Cardiac muscle cell (in vitro differentiated cells and primary cell): Measurements from ENCODE around the gene ABCG8. TPM values are rescaled to one million over a fixed set of nuclear protein-coding genes. Genes with fewer than 3 reads are reported as not detected.

Experiments
- DNase-seq, 2 donors: peaks; one replicate each; pipeline versions ENCODE4 v3.0.0 to v3.0.0-alpha.2; 2010 to 2017; ENCODE audit warnings: low read depth in 1 of 2, low spot score in 1 of 2
- H3K27ac ChIP-seq: fragments of 200-600 bp; sonication (generic); 2 replicates; pipeline ENCODE4 v1.5.1; 2016
- H3K27me3 ChIP-seq: fragments of 200-600 bp; sonication (generic); 2 replicates; pipeline ENCODE4 v1.6.0; 2016; ENCODE audit warnings: control low read depth
- H3K36me3 ChIP-seq: fragments of 200-600 bp; sonication (generic); 2 replicates; pipeline ENCODE4 v1.5.1; 2016; ENCODE audit warnings: control low read depth
- H3K4me1 ChIP-seq: fragments of 200-600 bp; sonication (generic); 2 replicates; pipeline ENCODE4 v1.8.1; 2017; ENCODE audit warnings: low read depth, mild to moderate bottlenecking, mixed run types
- H3K4me3 ChIP-seq: fragments of 200-600 bp; sonication (generic); 2 replicates; pipeline ENCODE4 v1.5.1; 2016; ENCODE audit warnings: mild to moderate bottlenecking
- H3K9me3 ChIP-seq: fragments of 200-600 bp; sonication (generic); 2 replicates; pipeline ENCODE4 v1.5.1; 2017; ENCODE audit warnings: low read depth, mild to moderate bottlenecking, control low read depth
- CTCF ChIP-seq: IDR thresholded peaks from 2 replicates; pipeline ENCODE4 v1.5.1; 2012; ENCODE audit warnings: low read depth, mild to moderate bottlenecking, low read length
- polyA plus RNA-seq: library from polyadenylated mRNA; unstranded; fragments of >200 nt; fragmentation: Nextera tagmentation; extraction: Ambion mirVana; gene quantifications from 2 replicates; pipeline ENCODE4 v1.2.1, GENCODE V29; 2016
- total RNA-seq: library from RNA; depleted of rRNA; stranded (reverse); fragments of >200 nt; gene quantifications from 2 replicates; pipeline ENCODE4 v1.2.3, GENCODE V29; 2016

The ABCG8 gene
- total and polyA plus RNA-seq, 2 experiments from 2014 or later, result 0.04 TPM; not detected in 1

GRCh38 chr2:43927442-43927841 is 88.7 kb downstream of the ABCG8 start:
- no peaks in the 10 kb centered on the region for H3K27me3 ChIP-seq

GRCh38 chr2:43931293-43931692 is 92.5 kb downstream of the ABCG8 start:
- H3K27ac ChIP-seq, result no peak overlapping the region
- H3K4me3 ChIP-seq, result no peak overlapping the region
- H3K27me3 ChIP-seq, result no peaks in the 10 kb centered on the region
- no peak for TF ChIP-seq CTCF
- no peak for DNase-seq
- H3K9me3 ChIP-seq, result no peaks in the 10 kb centered on the region
- H3K36me3 ChIP-seq, result peaks cover 28% of the 10 kb centered on the region
- H3K4me1 ChIP-seq, result no peaks in the 10 kb centered on the region

More at GRCh38 chr2:43927442-43927841, 88.7 kb downstream of the ABCG8 start:
- no peak overlapping the region for H3K4me3 ChIP-seq
- no peak for DNase-seq
- H3K4me1 ChIP-seq, result no peaks in the 10 kb centered on the region
- H3K27ac ChIP-seq, result no peak overlapping the region
- no peak for TF ChIP-seq CTCF
- H3K9me3 ChIP-seq, result no peaks in the 10 kb centered on the region
- H3K36me3 ChIP-seq, result peaks cover 37% of the 10 kb centered on the region

Other genes starting within 250 kb of the ABCG8 start
- gene THADA, start 242.9 kb upstream of the ABCG8 start, total RNA-seq, result 9.3 and 11.9 TPM in 2 replicates
- gene THADA, start 242.9 kb upstream of the ABCG8 start, polyA plus RNA-seq, result 15.9 and 17.3 TPM in 2 replicates
- gene PLEKHH2, start 201.7 kb upstream of the ABCG8 start, total RNA-seq, result 0.32 and 1.0 TPM in 2 replicates
- 0.31 and 1.4 TPM in 2 replicates for gene PLEKHH2, start 201.7 kb upstream of the ABCG8 start, polyA plus RNA-seq
- 0.60 TPM in 1 of 2 replicates, not detected in the other for gene C1GALT1C1L, start 162.5 kb upstream of the ABCG8 start, total RNA-seq
- 0.65 TPM in 1 of 2 replicates, not detected in the other for gene C1GALT1C1L, start 162.5 kb upstream of the ABCG8 start, polyA plus RNA-seq
- 17.2 and 46.2 TPM in 2 replicates for gene DYNC2LI1, start 64.9 kb upstream of the ABCG8 start, total RNA-seq
- 44.7 and 64.9 TPM in 2 replicates for gene DYNC2LI1, start 64.9 kb upstream of the ABCG8 start, polyA plus RNA-seq
- 0.18 TPM in 1 of 2 replicates, not detected in the other for gene ABCG5, start 132 bp upstream of the ABCG8 start, total RNA-seq
- not detected in 2 replicates for gene ABCG5, start 132 bp upstream of the ABCG8 start, polyA plus RNA-seq
- gene LRPPRC, start 157.0 kb downstream of the ABCG8 start, total RNA-seq, result 61.7 and 71.9 TPM in 2 replicates
- gene LRPPRC, start 157.0 kb downstream of the ABCG8 start, polyA plus RNA-seq, result 39.5 and 48.4 TPM in 2 replicates